ENCODE measurements around the gene CNTF.

The CNTF gene

GRCh38 chr11:58654908-58655296, 32.4 kb downstream of the CNTF start:
- H3K36me3 ChIP-seq (ENCODE audit: control insufficient read depth in 1 of 2, insufficient read depth in 2 of 2, low read length in 2 of 2), result no peaks in the 10 kb centered on the region
- H3K79me1 ChIP-seq (ENCODE audit: low read length), result peaks cover 2% of the 10 kb centered on the region
- no peak overlapping the region for H3K4ac ChIP-seq (ENCODE audit: low read depth, low read length)
- no peak overlapping the region for H4K8ac ChIP-seq (ENCODE audit: low read depth, low read length)
- no peak overlapping the region for H3K14ac ChIP-seq (ENCODE audit: low read length)
- H3K27me3 ChIP-seq (ENCODE audit: insufficient read depth, low read length), result no peaks in the 10 kb centered on the region
- no peak overlapping the region for H2AK5ac ChIP-seq (ENCODE audit: low read length)
- no peak overlapping the region for H3K9ac ChIP-seq (ENCODE audit: low read length)
- H3K4me3 ChIP-seq (ENCODE audit: low read depth, low read length), result no peak overlapping the region
- no peaks in the 10 kb centered on the region for H3K9me3 ChIP-seq (ENCODE audit: insufficient read depth, low read depth, low read length)
- H4K91ac ChIP-seq (ENCODE audit: low read depth, low read length), result no peak overlapping the region
- no peak overlapping the region for H3K4me2 ChIP-seq (ENCODE audit: low read length)
- H2AFZ ChIP-seq (ENCODE audit: insufficient read depth, low read length, poor library complexity), result no peak overlapping the region
- no peak overlapping the region for H2BK12ac ChIP-seq (ENCODE audit: low read length)
- no peak overlapping the region for H2BK5ac ChIP-seq (ENCODE audit: low read depth, low read length, poor library complexity)
- H3K18ac ChIP-seq (ENCODE audit: low read length), result no peak overlapping the region
- no peak for DNase-seq
- H3K79me2 ChIP-seq (ENCODE audit: control insufficient read depth, insufficient read depth, low read length, poor library complexity), result no peaks in the 10 kb centered on the region
- H2BK120ac ChIP-seq (ENCODE audit: insufficient read depth, low read length, poor library complexity), result no peak overlapping the region
- no CpG with 5 or more reads among the region's 1 CpG for WGBS (ENCODE audit: extremely low coverage, insufficient coverage, insufficient read length)
- no peak overlapping the region for H3K27ac ChIP-seq (ENCODE audit: low read depth, low read length)
- H3K23ac ChIP-seq (ENCODE audit: low read length), result no peak overlapping the region
- H3K4me1 ChIP-seq (ENCODE audit: control insufficient read depth in 1 of 2, insufficient read depth in 2 of 2, low read length in 2 of 2), result peaks cover 2 to 3% of the 10 kb centered on the region in 2 experiments
- no peak overlapping the region for H4K12ac ChIP-seq (ENCODE audit: low read depth, low read length)

GRCh38 chr11:58656348-58656747, 33.9 kb downstream of the CNTF start:
- Histone ChIP-seq H3K4me1 (ENCODE audit: control insufficient read depth in 1 of 2, insufficient read depth in 2 of 2, low read length in 2 of 2) (peaks cover 3 to 4% of the 10 kb centered on the region in 2 experiments), H3K79me2 (ENCODE audit: control insufficient read depth, insufficient read depth, low read length, poor library complexity) (no peaks in the 10 kb centered on the region), H3K27me3 (ENCODE audit: insufficient read depth, low read length) (no peaks in the 10 kb centered on the region), H3K18ac (ENCODE audit: low read length) (no peak overlapping the region), H3K4ac (ENCODE audit: low read depth, low read length) (no peak overlapping the region), H3K23ac (ENCODE audit: low read length) (no peak overlapping the region), H2BK12ac (ENCODE audit: low read length) (no peak overlapping the region), H3K9me3 (ENCODE audit: insufficient read depth, low read depth, low read length) (no peaks in the 10 kb centered on the region), H4K8ac (ENCODE audit: low read depth, low read length) (no peak overlapping the region), H4K12ac (ENCODE audit: low read depth, low read length) (no peak overlapping the region), H3K9ac (ENCODE audit: low read length) (no peak overlapping the region), H2BK120ac (ENCODE audit: insufficient read depth, low read length, poor library complexity) (no peak overlapping the region), H2AFZ (ENCODE audit: insufficient read depth, low read length, poor library complexity) (no peak overlapping the region), H2BK5ac (ENCODE audit: low read depth, low read length, poor library complexity) (no peak overlapping the region), H3K27ac (ENCODE audit: low read depth, low read length) (no peak overlapping the region), H3K79me1 (ENCODE audit: low read length) (peaks cover 2% of the 10 kb centered on the region), H3K36me3 (ENCODE audit: control insufficient read depth in 1 of 2, insufficient read depth in 2 of 2, low read length in 2 of 2) (no peaks in the 10 kb centered on the region), H3K4me2 (ENCODE audit: low read length) (no peak overlapping the region), H2AK5ac (ENCODE audit: low read length) (no peak overlapping the region), H3K14ac (ENCODE audit: low read length) (no peak overlapping the region), H4K91ac (ENCODE audit: low read depth, low read length) (no peak overlapping the region), H3K4me3 (ENCODE audit: low read depth, low read length) (no peak overlapping the region)
- no CpG with 5 or more reads among the region's 2 CpGs for WGBS (ENCODE audit: extremely low coverage, insufficient coverage, insufficient read length)
- DNase-seq, result peak; percentile 76 to 93

DNA sequence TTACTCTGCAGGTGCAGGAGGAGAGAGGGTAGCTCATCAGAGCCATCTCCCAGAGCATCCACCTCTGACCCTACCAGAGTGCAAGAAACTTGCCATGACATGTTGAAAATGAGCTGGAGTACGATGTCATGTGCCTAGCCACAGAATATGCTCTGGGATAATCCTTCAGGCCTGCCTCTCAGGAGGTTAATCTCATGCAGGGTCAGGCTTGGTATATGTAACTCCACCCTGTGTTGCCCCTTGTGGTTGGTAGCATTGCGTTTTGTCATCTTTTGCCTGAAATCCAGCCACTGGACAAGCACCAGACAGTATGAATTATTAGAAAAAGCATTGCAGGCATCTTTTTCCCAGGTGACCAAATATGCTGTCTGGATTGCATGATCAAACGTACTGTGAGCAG, 36.2 kb downstream of the CNTF start:
- Histone ChIP-seq H2BK12ac (ENCODE audit: low read length) (no peak overlapping the region), H4K91ac (ENCODE audit: low read depth, low read length) (no peak overlapping the region), H4K12ac (ENCODE audit: low read depth, low read length) (no peak overlapping the region), H3K14ac (ENCODE audit: low read length) (no peak overlapping the region), H3K9me3 (ENCODE audit: insufficient read depth, low read depth, low read length) (no peaks in the 10 kb centered on the region), H2BK5ac (ENCODE audit: low read depth, low read length, poor library complexity) (no peak overlapping the region), H3K79me1 (ENCODE audit: low read length) (peaks cover under 1% of the 10 kb centered on the region), H3K18ac (ENCODE audit: low read length) (no peak overlapping the region), H3K23ac (ENCODE audit: low read length) (no peak overlapping the region), H2BK120ac (ENCODE audit: insufficient read depth, low read length, poor library complexity) (no peak overlapping the region), H3K36me3 (ENCODE audit: control insufficient read depth in 1 of 2, insufficient read depth in 2 of 2, low read length in 2 of 2) (no peaks in the 10 kb centered on the region), H3K4me3 (ENCODE audit: low read depth, low read length) (no peak overlapping the region), H3K4me2 (ENCODE audit: low read length) (no peak overlapping the region), H3K27me3 (ENCODE audit: insufficient read depth, low read length) (no peaks in the 10 kb centered on the region), H2AFZ (ENCODE audit: insufficient read depth, low read length, poor library complexity) (no peak overlapping the region), H3K9ac (ENCODE audit: low read length) (no peak overlapping the region), H3K27ac (ENCODE audit: low read depth, low read length) (no peak overlapping the region), H3K4ac (ENCODE audit: low read depth, low read length) (no peak overlapping the region), H4K8ac (ENCODE audit: low read depth, low read length) (no peak overlapping the region), H2AK5ac (ENCODE audit: low read length) (no peak overlapping the region), H3K4me1 (ENCODE audit: control insufficient read depth in 1 of 2, insufficient read depth in 2 of 2, low read length in 2 of 2) (peaks cover 0 to 4% of the 10 kb centered on the region in 2 experiments), H3K79me2 (ENCODE audit: control insufficient read depth, insufficient read depth, low read length, poor library complexity) (no peaks in the 10 kb centered on the region)
- no CpG with 5 or more reads among the region's 3 CpGs for WGBS (ENCODE audit: extremely low coverage, insufficient coverage, insufficient read length)
- no peak for DNase-seq

DNA sequence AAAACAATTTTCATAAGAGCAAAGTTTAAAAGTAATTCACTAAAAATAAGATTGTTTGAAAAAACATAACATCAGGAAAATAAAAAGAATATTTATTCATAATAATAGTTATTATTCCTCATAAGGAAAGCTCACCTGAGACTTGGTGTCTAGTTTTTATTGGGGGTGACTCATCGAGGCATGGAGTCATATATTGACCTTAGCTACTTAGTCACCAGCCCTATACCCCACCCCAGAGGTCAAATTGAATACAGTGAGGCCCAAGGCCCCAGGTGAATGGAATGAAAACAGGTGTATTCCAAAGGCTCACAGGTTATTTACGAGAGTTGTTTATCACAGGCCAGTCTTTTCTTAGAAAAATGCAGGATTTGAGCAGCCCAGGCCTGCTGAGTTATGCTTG, 36.9 kb downstream of the CNTF start:
- Histone ChIP-seq H3K4me2 (ENCODE audit: low read length) (no peak overlapping the region), H4K12ac (ENCODE audit: low read depth, low read length) (no peak overlapping the region), H3K4ac (ENCODE audit: low read depth, low read length) (no peak overlapping the region), H4K8ac (ENCODE audit: low read depth, low read length) (no peak overlapping the region), H3K27ac (ENCODE audit: low read depth, low read length) (no peak overlapping the region), H2BK120ac (ENCODE audit: insufficient read depth, low read length, poor library complexity) (no peak overlapping the region), H3K27me3 (ENCODE audit: insufficient read depth, low read length) (no peaks in the 10 kb centered on the region), H2BK12ac (ENCODE audit: low read length) (no peak overlapping the region), H4K91ac (ENCODE audit: low read depth, low read length) (no peak overlapping the region), H3K4me1 (ENCODE audit: control insufficient read depth in 1 of 2, insufficient read depth in 2 of 2, low read length in 2 of 2) (peaks cover 0 to 4% of the 10 kb centered on the region in 2 experiments), H2BK5ac (ENCODE audit: low read depth, low read length, poor library complexity) (no peak overlapping the region), H2AK5ac (ENCODE audit: low read length) (no peak overlapping the region), H3K79me1 (ENCODE audit: low read length) (no peaks in the 10 kb centered on the region), H3K9ac (ENCODE audit: low read length) (no peak overlapping the region), H3K23ac (ENCODE audit: low read length) (no peak overlapping the region), H3K18ac (ENCODE audit: low read length) (no peak overlapping the region), H3K4me3 (ENCODE audit: low read depth, low read length) (no peak overlapping the region), H3K36me3 (ENCODE audit: control insufficient read depth in 1 of 2, insufficient read depth in 2 of 2, low read length in 2 of 2) (no peaks in the 10 kb centered on the region), H2AFZ (ENCODE audit: insufficient read depth, low read length, poor library complexity) (no peak overlapping the region), H3K14ac (ENCODE audit: low read length) (no peak overlapping the region), H3K79me2 (ENCODE audit: control insufficient read depth, insufficient read depth, low read length, poor library complexity) (no peaks in the 10 kb centered on the region), H3K9me3 (ENCODE audit: insufficient read depth, low read depth, low read length) (no peaks in the 10 kb centered on the region)
- WGBS (ENCODE audit: extremely low coverage, insufficient coverage, insufficient read length), result no CpG with 5 or more reads among the region's 2 CpGs
- no peak for DNase-seq
